Activated T-cell treated with anti-CD3 and anti-CD28 coated beads for 48 hours (primary cell): ENCODE results near the gene SRSF10.
"Not testable (repeated sequence)": the region's sequence is repeated elsewhere in the genome, so short reads cannot be mapped to it uniquely, and the experiment has no call there.

Source experiments
- DNase-seq: peaks from one replicate; pipeline ENCODE4 v3.0.0-alpha.2; 2020; ENCODE audit warnings: low read depth

The SRSF10 gene

GRCh38 chr1:23997812-23998211 lies 17.7 kb upstream of the SRSF10 start:
- no peak for DNase-seq

- DNase-seq = no peak
These were observed 16.6 kb upstream of the SRSF10 start for GRCh38 chr1:23996700-23997229.

- no peak for DNase-seq
These were observed 15.3 kb upstream of the SRSF10 start for GRCh38 chr1:23995431-23995837.

- not testable (repeated sequence) for DNase-seq
These were observed 11.9 kb upstream of the SRSF10 start for GRCh38 chr1:23992011-23992410.

GRCh38 chr1:23989263-23989662 lies 9.1 kb upstream of the SRSF10 start:
- no peak for DNase-seq

- DNase-seq = not testable (repeated sequence)
These were observed 6.9 kb upstream of the SRSF10 start for GRCh38 chr1:23987038-23987437.

- DNase-seq = no peak
These were observed 4.5 kb upstream of the SRSF10 start for GRCh38 chr1:23984417-23985186.

- peak; percentile 58 for DNase-seq
These were observed 572 bp upstream of the SRSF10 start for GRCh38 chr1:23980728-23981070.

- no peak for DNase-seq
These were observed 693 bp downstream of the SRSF10 start for GRCh38 chr1:23979387-23979880.

- no peak for DNase-seq
These were observed 1.3 kb downstream of the SRSF10 start for GRCh38 chr1:23978805-23979204.

- DNase-seq = no peak
These were observed 2.3 kb downstream of the SRSF10 start for GRCh38 chr1:23977854-23978191.

- no peak for DNase-seq
These were observed 2.8 kb downstream of the SRSF10 start for GRCh38 chr1:23977187-23977853.

GRCh38 chr1:23967871-23968270 lies 12.3 kb downstream of the SRSF10 start:
- DNase-seq = no peak

- DNase-seq = no peak
These were observed 13.1 kb downstream of the SRSF10 start for GRCh38 chr1:23966973-23967493.

GRCh38 chr1:23964790-23965740 lies 15.1 kb downstream of the SRSF10 start:
- DNase-seq = no peak

- DNase-seq = no peak
These were observed 15.9 kb downstream of the SRSF10 start for GRCh38 chr1:23964235-23964668.

- no peak for DNase-seq
These were observed 16.4 kb downstream of the SRSF10 start for GRCh38 chr1:23963617-23964234.

- DNase-seq = no peak
These were observed 19.7 kb downstream of the SRSF10 start for GRCh38 chr1:23960291-23961020.

- DNase-seq = peak; percentile 95
These were observed 20.5 kb downstream of the SRSF10 start, which contains the start of gene PNRC2 for GRCh38 chr1:23959461-23960290. Gene PNRC2, plus strand, starts transcription at chr1:23959828. Its CDS starts 1,630 bp downstream, at chr1:23961458.
